MCF 10A (cell line): ENCODE results near the gene FAM124B. TPM values are rescaled to one million over a fixed set of nuclear protein-coding genes. Genes with fewer than 3 reads are reported as not detected.

Experiments used
- BruUV-seq: library from RNA; stranded (reverse); fragments of 400-500 nt; replicated peaks from 2 replicates; lab custom pipeline; 2021; lab: Mats Ljungman, UMichigan
- CTCF ChIA-PET: fragments of 300-600 bp; sonication (Branson Sonifier 250); formaldehyde crosslinking; extraction: SDS; loops from one replicate; lab custom pipeline; 2021; ENCODE audit warnings: antibody characterized with exemption, inconsistent platforms; lab: Yijun Ruan, JAX
- POLR2A ChIA-PET: fragments of 300-600, 350-650 bp; sonication (Branson Sonifier 250); formaldehyde crosslinking; extraction: SDS; loops from one replicate; lab custom pipeline; 2020; ENCODE audit warnings: antibody characterized with exemption, inconsistent platforms; lab: Yijun Ruan, JAX
- DNase-seq: peaks from one replicate; pipeline ENCODE4 v3.0.0-alpha.2; 2018; ENCODE audit not compliant: unreplicated experiment
- H3K27ac Mint-ChIP-seq: one replicate; pipeline ENCODE4 v1.8.0; 2022; ENCODE audit warnings: mild to moderate bottlenecking, low read depth, mixed read lengths; ENCODE audit not compliant: unreplicated experiment
- H3K27me3 Mint-ChIP-seq: one replicate; pipeline ENCODE4 v1.8.0; 2022; ENCODE audit warnings: mixed read lengths; ENCODE audit not compliant: insufficient read depth, unreplicated experiment
- H3K36me3 Mint-ChIP-seq: one replicate; pipeline ENCODE4 v1.8.0; 2022; ENCODE audit warnings: mild to moderate bottlenecking, moderate library complexity, mixed read lengths; ENCODE audit not compliant: insufficient read depth, unreplicated experiment
- H3K4me1 Mint-ChIP-seq: one replicate; pipeline ENCODE4 v1.8.0; 2022; ENCODE audit warnings: mixed read lengths; ENCODE audit not compliant: insufficient read depth, unreplicated experiment
- H3K4me3 Mint-ChIP-seq: one replicate; pipeline ENCODE4 v1.8.0; 2022; ENCODE audit warnings: mild to moderate bottlenecking, moderate library complexity, mixed read lengths; ENCODE audit not compliant: unreplicated experiment
- H3K9me3 Mint-ChIP-seq: one replicate; pipeline ENCODE4 v1.8.0; 2022; ENCODE audit warnings: mixed read lengths; ENCODE audit not compliant: unreplicated experiment
- CTCF ChIP-seq: fragments of 200-600 bp; IDR thresholded peaks from one replicate; pipeline ENCODE4 v1.8.0; 2022; ENCODE audit warnings: antibody characterized with exemption, mild to moderate bottlenecking; ENCODE audit not compliant: unreplicated experiment
- intact Hi-C: fragments of 100-400 bp; cut with micrococcal nuclease; formaldehyde crosslinking; loops from 2 replicates; pipeline ENCODE4 v1.14.1; 2022
- total RNA-seq: library from RNA; stranded (reverse); gene quantifications from 2 replicates; pipeline ENCODE4 v1.2.3, GENCODE V29; 2022

The FAM124B gene
- total RNA-seq, 1 experiment from 2014 or later = not detected

- no peak overlapping the region for H3K4me3 Mint-ChIP-seq
- DNase-seq = no peak
- BruUV-seq = no TSS peak
- TF ChIP-seq CTCF = no peak
- ChIA-PET CTCF (interaction anchor here (0.7 to 0.9 kb wide), 3 partner anchors 33 to 321 kb away, joined by 3 to 9 read pairs (median 3); no protein-coding TSS in a partner anchor), POLR2A (interaction anchor here (0.5 kb wide), 1 partner anchor 207 kb away, joined by 3 read pairs; no protein-coding TSS in a partner anchor)
- peaks cover 7% of the 10 kb centered on the region for H3K4me1 Mint-ChIP-seq
- intact Hi-C loops = no loop called here
- H3K27me3 Mint-ChIP-seq = no peaks in the 10 kb centered on the region
- H3K27ac Mint-ChIP-seq = no peak overlapping the region
- no peaks in the 10 kb centered on the region for H3K9me3 Mint-ChIP-seq
- no peaks in the 10 kb centered on the region for H3K36me3 Mint-ChIP-seq
Observed at GRCh38 chr2:224432003-224432579, 30.2 kb upstream of the FAM124B start.

GRCh38 chr2:224429441-224429810 lies 27.5 kb upstream of the FAM124B start:
- no TSS peak for BruUV-seq
- Mint-ChIP-seq H3K9me3 (peaks cover 14% of the 10 kb centered on the region), H3K4me3 (no peak overlapping the region), H3K27me3 (no peaks in the 10 kb centered on the region), H3K36me3 (no peaks in the 10 kb centered on the region), H3K4me1 (peaks cover 7% of the 10 kb centered on the region), H3K27ac (no peak overlapping the region)
- DNase-seq = no peak
- ChIA-PET POLR2A (no interaction called here), CTCF (interaction anchor here (0.6 kb wide), 2 partner anchors 49 to 58 kb away, joined by 3 read pairs; no protein-coding TSS in a partner anchor)
- no peak for TF ChIP-seq CTCF
- intact Hi-C loops = no loop called here

- H3K27ac Mint-ChIP-seq = no peak overlapping the region
- ChIA-PET CTCF (interaction anchor here (0.6 kb wide), 2 partner anchors 49 to 59 kb away, joined by 3 read pairs; no protein-coding TSS in a partner anchor), POLR2A (no interaction called here)
- TF ChIP-seq CTCF = no peak
- H3K4me1 Mint-ChIP-seq = peaks cover 7% of the 10 kb centered on the region
- DNase-seq = no peak
- no peaks in the 10 kb centered on the region for H3K36me3 Mint-ChIP-seq
- no peak overlapping the region for H3K4me3 Mint-ChIP-seq
- no TSS peak for BruUV-seq
- intact Hi-C loops = no loop called here
- peaks cover 14% of the 10 kb centered on the region for H3K9me3 Mint-ChIP-seq
- H3K27me3 Mint-ChIP-seq = no peaks in the 10 kb centered on the region
Observed at GRCh38 chr2:224428787-224429440, 27.0 kb upstream of the FAM124B start.

- Mint-ChIP-seq H3K9me3 (peaks cover 14% of the 10 kb centered on the region), H3K27me3 (no peaks in the 10 kb centered on the region), H3K4me3 (no peak overlapping the region), H3K36me3 (no peaks in the 10 kb centered on the region), H3K27ac (no peak overlapping the region), H3K4me1 (peaks cover 6% of the 10 kb centered on the region)
- BruUV-seq = no TSS peak
- intact Hi-C loops = no loop called here
- POLR2A ChIA-PET = no interaction called here
- no peak for TF ChIP-seq CTCF
- CTCF ChIA-PET = no interaction called here
- DNase-seq = no peak
Observed at GRCh38 chr2:224427471-224427870, 25.6 kb upstream of the FAM124B start.
